ENCODE data around the gene IFT25. TPM values are rescaled to one million over a fixed set of nuclear protein-coding genes. Genes with fewer than 3 reads are reported as not detected.
A peak's percentile ranks its signal among the peaks of the same experiment; 100 is the strongest.
"Not testable (repeated sequence)": the region's sequence is repeated elsewhere in the genome, so short reads cannot be mapped to it uniquely, and the experiment has no call there.

IFT25 gene
- total and polyA plus RNA-seq, 10 donors, result 23.7 to 38.1 (median 28.0) TPM

- H3K9me3 ChIP-seq, result no peaks in the 10 kb centered on the region
- no peaks in the 10 kb centered on the region for H3K27me3 ChIP-seq (replicated peaks in 1 of 7)
- H3K4me1 ChIP-seq, result peaks cover 13 to 60% (median 27%) of the 10 kb centered on the region in 6 donors
- peak overlapping the region in 6 of 8 donors; percentile 85 to 99 (median 90) for H3K4me3 ChIP-seq
- peak overlapping the region in 6 of 8 donors; percentile 78 to 91 (median 88) for H3K27ac ChIP-seq
- peaks cover 0 to 25% (median 4%) of the 10 kb centered on the region in 6 donors for H3K36me3 ChIP-seq
- 72 to 83% (median 79%) methylated on average over 7 of the region's 7 CpGs for WGBS, 5 donors
- intact Hi-C loops (cut with DNase I; ENCODE audit: low total_unique reads), result loop anchor here (5.0 kb wide), 1 partner anchor 57 kb away; the partner anchor contains the start of genes IFT25 and LRRC42
- DNase-seq, result no peak
- TF ChIP-seq POLR2A (IDR thresholded peaks at IDR 0.05), result no peak
- no peak for TF ChIP-seq POLR2AphosphoS5 (IDR thresholded peaks at IDR 0.05)
- no peak for TF ChIP-seq CTCF (IDR thresholded peaks at IDR 0.05 in 8 of 11, conservative IDR thresholded peaks at IDR 0.05 in 3 of 11)
Measured at GRCh38 chr1:53890522-53890941, 55.0 kb downstream of the IFT25 start.

GRCh38 chr1:53889304-53890298 lies 55.9 kb downstream of the IFT25 start, which contains the start of gene YIPF1:
Gene YIPF1, minus strand, starts transcription at chr1:53889797. Its CDS starts 860 bp downstream, at chr1:53888937.
- TF ChIP-seq POLR2AphosphoS5 (IDR thresholded peaks at IDR 0.05), result peak; percentile 83 to 94 (median 87)
- no peak for TF ChIP-seq POLR2A (IDR thresholded peaks at IDR 0.05)
- TF ChIP-seq CTCF (IDR thresholded peaks at IDR 0.05 in 8 of 11, conservative IDR thresholded peaks at IDR 0.05 in 3 of 11), result peak in 3 of 11 experiments; percentile 10 to 45 (median 25)
- H3K36me3 ChIP-seq, result peaks cover 0 to 35% (median 8%) of the 10 kb centered on the region in 6 donors
- H3K4me1 ChIP-seq, result peaks cover 13 to 67% (median 27%) of the 10 kb centered on the region in 6 donors
- WGBS, 5 donors, result 2 to 4% (median 3%) methylated on average over 35 to 62 of the region's 62 CpGs
- intact Hi-C loops (cut with DNase I; ENCODE audit: low total_unique reads), result loop anchor here (5.0 kb wide), 1 partner anchor 58 kb away; the partner anchor contains the start of genes IFT25 and LRRC42
- peak within 1 kb of the TSS; percentile 85 to 99 (median 92) for H3K4me3 ChIP-seq
- peak within 1 kb of the TSS; percentile 58 to 91 (median 86) for H3K27ac ChIP-seq
- DNase-seq, result peak; percentile 98
- no peaks in the 10 kb centered on the region for H3K27me3 ChIP-seq (replicated peaks in 1 of 7)
- no peaks in the 10 kb centered on the region for H3K9me3 ChIP-seq

- intact Hi-C loops (cut with DNase I; ENCODE audit: low total_unique reads), result no loop called here
- Histone ChIP-seq H3K36me3 (peaks cover 0 to 44% (median 10%) of the 10 kb centered on the region in 6 donors), H3K27ac (peak overlapping the region in 6 of 8 donors; percentile 78 to 91 (median 88)), H3K27me3 (replicated peaks in 1 of 7) (no peaks in the 10 kb centered on the region), H3K4me3 (peak overlapping the region; percentile 85 to 99 (median 92)), H3K9me3 (no peaks in the 10 kb centered on the region), H3K4me1 (peaks cover 13 to 72% (median 27%) of the 10 kb centered on the region in 6 donors)
- TF ChIP-seq POLR2A (IDR thresholded peaks at IDR 0.05) (no peak), POLR2AphosphoS5 (IDR thresholded peaks at IDR 0.05) (no peak), CTCF (IDR thresholded peaks at IDR 0.05 in 8 of 11, conservative IDR thresholded peaks at IDR 0.05 in 3 of 11) (no peak)
- DNase-seq, result no peak
- WGBS, 5 donors, result 36 to 46% (median 40%) methylated on average over 2 of the region's 2 CpGs
Measured at GRCh38 chr1:53888681-53889080, 56.8 kb downstream of the IFT25 start.

- intact Hi-C loops (cut with DNase I; ENCODE audit: low total_unique reads); H3K9me3 ChIP-seq; DNase-seq; H3K27me3 ChIP-seq (replicated peaks in 1 of 7); H3K27ac ChIP-seq; H3K4me3 ChIP-seq: not testable (repeated sequence)
- 95 to 99% (median 96%) methylated on average over 6 of the region's 6 CpGs for WGBS, 5 donors
- H3K36me3 ChIP-seq, result peaks cover 0 to 93% (median 38%) of the 10 kb centered on the region in 6 donors
- peaks cover 1 to 40% (median 7%) of the 10 kb centered on the region in 6 donors for H3K4me1 ChIP-seq
Measured at GRCh38 chr1:53883600-53883999, 61.9 kb downstream of the IFT25 start.

GRCh38 chr1:53881853-53882252 lies 63.6 kb downstream of the IFT25 start:
- peaks cover 0 to 100% (median 53%) of the 10 kb centered on the region in 6 donors for H3K36me3 ChIP-seq
- peaks cover 0 to 26% (median 0%) of the 10 kb centered on the region in 6 donors for H3K4me1 ChIP-seq
- H3K27ac ChIP-seq; DNase-seq; H3K9me3 ChIP-seq; intact Hi-C loops (cut with DNase I; ENCODE audit: low total_unique reads); H3K27me3 ChIP-seq (replicated peaks in 1 of 7); H3K4me3 ChIP-seq: not testable (repeated sequence)
- WGBS, 5 donors, result 96 to 99% (median 98%) methylated on average over 2 of the region's 2 CpGs
